Upper lobe of left lung (tissue), 4 donors: ENCODE measurements around the gene GGN.

Source experiments
- CTCF ChIP-seq, 6 experiments: fragments of 450-650 bp in 4 of 6; fragments of 200-600 bp in 2 of 6; sonication (generic) in 2 of 6; IDR thresholded peaks; one replicate each; pipeline ENCODE4 v1.5.1; 2016 to 2019; ENCODE audit warnings: antibody characterized with exemption in 6 of 6
- POLR2A ChIP-seq, 4 donors: fragments of 450-650 bp; IDR thresholded peaks; one replicate each; pipeline ENCODE4 v1.5.1; 2016 to 2017; ENCODE audit warnings: antibody characterized with exemption in 4 of 4, mild to moderate bottlenecking in 2 of 4

DNA sequence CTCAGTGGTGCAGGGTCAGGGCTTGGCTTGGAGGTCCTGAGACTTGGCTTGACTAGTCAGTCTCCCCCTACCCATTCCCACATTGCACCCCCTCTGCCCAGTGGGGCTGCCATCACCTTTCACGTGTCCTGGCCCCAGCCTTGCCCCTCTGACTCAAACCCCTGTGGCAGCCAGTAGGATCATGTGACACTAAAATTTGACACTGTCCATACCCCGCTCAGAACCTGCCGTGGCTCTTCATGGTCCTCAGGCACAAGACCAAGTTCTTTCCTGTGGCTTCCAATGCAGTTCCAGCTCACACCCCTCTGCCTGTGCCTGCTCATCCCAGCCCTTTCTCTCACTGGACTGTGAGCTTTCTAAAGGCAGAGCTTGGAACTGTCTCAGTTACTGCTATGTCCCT, 11.3 kb downstream of the GGN start:
- no peak for TF ChIP-seq CTCF (IDR thresholded peaks at IDR 0.05)
- TF ChIP-seq POLR2A (IDR thresholded peaks at IDR 0.05) = no peak
